ENCODE data around the gene PLCH2. TPM values are rescaled to one million over a fixed set of nuclear protein-coding genes. Genes with fewer than 3 reads are reported as not detected.

Gene PLCH2
- total and polyA plus RNA-seq, 2 of the 13 experiments (the other 11 are each of a cell fraction or from before 2014, with no cell fraction given): 0.15 to 0.67 TPM

- in situ Hi-C loops (cut with HindIII; ENCODE audit: extremely low pct_ligation_motif_present, low pct_unique_long_range_greater_than_20kb): no loop called here
- no peak for TF ChIP-seq ZNF574 (CRISPR knock-in tag; IDR thresholded peaks at IDR 0.05)
- TF ChIP-seq ZNF883 (CRISPR knock-in tag; IDR thresholded peaks at IDR 0.05; ENCODE audit: not compliant biosample characterization): no peak
- no peak for TF ChIP-seq HMGXB4 (CRISPR knock-in tag; IDR thresholded peaks at IDR 0.05; ENCODE audit: borderline replicate concordance in 1 of 2, low read depth in 1 of 2)
- TF ChIP-seq MNT (IDR thresholded peaks at IDR 0.05): peak; percentile 35
- peak; percentile 11 for TF ChIP-seq AGO1 (IDR thresholded peaks at IDR 0.05; ENCODE audit: low read depth, low read length, poor library complexity, severe bottlenecking)
- no peak for TF ChIP-seq GTF2F1 (IDR thresholded peaks at IDR 0.05; ENCODE audit: low read length)
- ChIA-PET POLR2A (no interaction called here), CTCF (ENCODE audit: low intra/inter-chr PET ratio, low total read pairs) (no interaction called here)
- Histone ChIP-seq H3K4me1 (ENCODE audit: insufficient read depth, low read length) (peaks cover 40% of the 10 kb centered on the region), H3K9ac (ENCODE audit: insufficient read depth, low read depth, low read length) (no peak overlapping the region), H3K27ac (ENCODE audit: extremely low read length, insufficient read depth, low read length) (no peak overlapping the region), H3K4me2 (ENCODE audit: low read depth, low read length) (no peak overlapping the region), H3K4me3 (replicated peaks in 1 of 3; ENCODE audit: insufficient read depth in 1 of 3, low read depth in 2 of 3, low read length in 3 of 3) (no peak overlapping the region), H3K36me3 (replicated peaks in 1 of 2; ENCODE audit: control insufficient read depth in 1 of 2, insufficient read depth in 2 of 2, low read length in 2 of 2) (no peaks in the 10 kb centered on the region), H4K20me1 (ENCODE audit: insufficient read depth, low read length) (no peaks in the 10 kb centered on the region), H3K79me2 (ENCODE audit: insufficient read depth, low read length) (no peaks in the 10 kb centered on the region), H2AFZ (ENCODE audit: low read length) (no peak overlapping the region), H3K27me3 (ENCODE audit: control insufficient read depth in 1 of 2, insufficient read depth in 2 of 2, low read length in 2 of 2) (peaks cover 19 to 64% of the 10 kb centered on the region in 2 experiments), H3K9me3 (ENCODE audit: low read length) (no peaks in the 10 kb centered on the region)
- no CpG with 5 or more reads among the region's 4 CpGs for WGBS (ENCODE audit: low lambda C conversion rate)
- no TSS peak for BruUV-seq (replicated peaks)
- ATAC-seq (no peak), FAIRE-seq (no peak), DNase-seq (ENCODE audit: low spot score) (no peak)
- intact Hi-C loops (cut with micrococcal nuclease; ENCODE audit: unreplicated experiment): no loop called here
Measured at GRCh38 chr1:2499260-2499659, 23.2 kb downstream of the PLCH2 start.

Data from HepG2 (cell line).